Muscle layer of duodenum (tissue), 2 donors: ENCODE data around the gene COPS4.
A peak's percentile ranks its signal among the peaks of the same experiment; 100 is the strongest.
"Not testable (repeated sequence)": the region's sequence is repeated elsewhere in the genome, so short reads cannot be mapped to it uniquely, and the experiment has no call there.

ENCODE experiments used
- H3K27ac ChIP-seq: one replicate; pipeline ENCODE4 v1.7.0; 2013; ENCODE audit warnings: mild to moderate bottlenecking, low read length
- H3K27me3 ChIP-seq: one replicate; pipeline ENCODE4 v1.7.0; 2013; ENCODE audit warnings: low read depth, mild to moderate bottlenecking, control low read depth, low read length
- H3K36me3 ChIP-seq, 2 donors: one replicate each; pipeline ENCODE4 v1.7.0; 2013; ENCODE audit warnings: low read length in 2 of 2, control low read depth in 1 of 2, mild to moderate bottlenecking in 1 of 2; ENCODE audit not compliant: insufficient read depth in 2 of 2, control insufficient read depth in 1 of 2
- H3K4me1 ChIP-seq, 2 donors: one replicate each; pipeline ENCODE4 v1.7.0; 2013; ENCODE audit warnings: low read length in 2 of 2, mild to moderate bottlenecking in 2 of 2, control low read depth in 1 of 2, moderate library complexity in 1 of 2; ENCODE audit not compliant: insufficient read depth in 2 of 2, control insufficient read depth in 1 of 2
- H3K4me3 ChIP-seq, 2 donors: one replicate each; pipeline ENCODE4 v1.7.0; 2013; ENCODE audit warnings: low read length in 2 of 2, low read depth in 1 of 2, mild to moderate bottlenecking in 1 of 2
- H3K9me3 ChIP-seq, 2 donors: one replicate each; pipeline ENCODE4 v1.7.0; 2013; ENCODE audit warnings: low read length in 2 of 2, control low read depth in 1 of 2, mild to moderate bottlenecking in 1 of 2; ENCODE audit not compliant: control insufficient read depth in 1 of 2
- donor health status: healthy.

Gene COPS4

GRCh38 chr4:83065266-83065665, 30.3 kb downstream of the COPS4 start:
- Histone ChIP-seq H3K9me3 (no peaks in the 10 kb centered on the region), H3K36me3 (peaks cover 43 to 54% of the 10 kb centered on the region in 2 donors), H3K4me3 (no peak overlapping the region), H3K4me1 (no peaks in the 10 kb centered on the region), H3K27ac (no peak overlapping the region), H3K27me3 (no peaks in the 10 kb centered on the region)

- Histone ChIP-seq H3K4me3 (no peak overlapping the region), H3K27me3 (no peaks in the 10 kb centered on the region), H3K36me3 (peaks cover 49 to 61% of the 10 kb centered on the region in 2 donors), H3K4me1 (no peaks in the 10 kb centered on the region), H3K9me3 (no peaks in the 10 kb centered on the region), H3K27ac (no peak overlapping the region)
Measured at GRCh38 chr4:83067058-83067639, 32.2 kb downstream of the COPS4 start.

DNA sequence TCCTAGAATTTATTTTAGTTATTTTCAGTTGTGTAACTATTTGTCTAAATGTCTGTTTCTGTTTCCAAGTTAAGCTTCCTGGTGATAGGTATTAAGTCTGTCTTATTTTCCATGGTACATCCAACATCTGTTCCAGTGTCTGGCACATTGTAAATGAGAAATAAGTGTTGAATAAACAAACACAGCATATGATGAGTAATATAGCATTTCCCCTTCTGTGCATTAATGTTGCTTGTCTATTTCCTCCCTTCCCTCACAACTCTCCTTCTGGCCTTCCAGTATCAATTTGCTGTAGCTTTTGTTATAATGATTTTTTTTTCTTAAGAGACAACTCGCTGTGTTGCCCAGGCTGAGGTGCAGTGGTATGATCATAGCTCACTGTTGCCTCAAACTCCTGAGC, 36.1 kb downstream of the COPS4 start:
- H3K4me3 ChIP-seq: no peak overlapping the region
- no peaks in the 10 kb centered on the region for H3K9me3 ChIP-seq
- no peak overlapping the region for H3K27ac ChIP-seq
- no peaks in the 10 kb centered on the region for H3K27me3 ChIP-seq
- H3K36me3 ChIP-seq: peaks cover 46 to 47% of the 10 kb centered on the region in 2 donors
- H3K4me1 ChIP-seq: peaks cover 0 to 5% of the 10 kb centered on the region in 2 donors

DNA sequence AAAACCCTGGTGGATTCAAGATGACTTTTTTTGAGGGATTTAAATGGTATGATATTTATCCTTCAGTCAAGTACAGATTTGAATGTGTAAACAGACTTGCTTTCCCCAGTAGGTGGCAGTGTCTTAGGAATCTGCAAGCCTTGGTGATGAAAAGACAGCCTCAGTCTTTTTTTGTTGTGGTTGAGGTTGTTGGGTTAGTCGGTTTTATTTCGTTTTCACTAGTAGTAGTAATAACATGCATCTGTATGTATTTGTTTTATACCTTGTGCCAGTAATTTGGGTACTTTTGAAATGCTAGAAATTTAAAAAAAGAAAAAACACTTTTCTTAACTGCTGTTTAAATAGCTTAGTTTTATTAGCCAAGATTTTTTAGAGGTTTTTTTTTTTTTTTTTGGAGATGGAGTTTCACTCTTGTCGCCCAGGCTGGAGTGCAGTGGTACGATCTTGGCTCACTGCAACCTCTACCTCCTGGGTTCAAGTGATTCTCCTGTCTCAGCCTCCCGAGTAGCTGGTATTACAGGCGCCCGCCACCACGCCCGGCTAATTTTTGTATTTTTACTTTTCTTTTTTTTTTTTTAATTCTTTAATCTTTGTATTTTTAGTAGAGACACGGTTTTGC, 39.2 kb downstream of the COPS4 start:
- H3K27me3 ChIP-seq: no peaks in the 10 kb centered on the region
- no peaks in the 10 kb centered on the region for H3K9me3 ChIP-seq
- H3K36me3 ChIP-seq: peaks cover 31 to 35% of the 10 kb centered on the region in 2 donors
- H3K4me3 ChIP-seq: no peak overlapping the region
- H3K27ac ChIP-seq: no peak overlapping the region
- H3K4me1 ChIP-seq: peaks cover 0 to 9% of the 10 kb centered on the region in 2 donors

DNA sequence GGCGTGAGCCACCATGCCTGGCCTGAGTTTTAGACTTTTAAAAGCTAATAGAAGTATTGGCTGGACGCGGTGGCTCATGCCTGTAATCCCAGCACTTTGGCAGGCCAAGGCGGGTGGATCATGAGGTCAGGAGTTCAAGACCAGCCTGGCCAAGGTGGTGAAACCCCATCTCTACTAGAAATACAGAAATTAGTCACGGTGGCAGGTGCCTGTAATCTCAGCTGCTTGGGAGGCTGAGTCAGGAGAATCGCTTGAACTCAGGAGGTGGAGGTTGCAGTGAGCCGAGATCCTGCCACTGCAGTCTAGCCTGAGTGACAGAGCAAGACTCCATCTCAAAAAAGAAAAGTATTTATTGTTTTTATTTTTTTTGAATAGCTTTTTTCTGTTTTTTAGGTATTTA, 39.8 kb downstream of the COPS4 start:
- not testable (repeated sequence) for H3K27me3 ChIP-seq, H3K4me1 ChIP-seq, H3K27ac ChIP-seq, H3K4me3 ChIP-seq, H3K9me3 ChIP-seq
- peaks cover 28 to 33% of the 10 kb centered on the region in 2 donors for H3K36me3 ChIP-seq

- Histone ChIP-seq H3K4me1 (peaks cover 0 to 9% of the 10 kb centered on the region in 2 donors), H3K36me3 (peaks cover 21 to 28% of the 10 kb centered on the region in 2 donors), H3K4me3 (no peak overlapping the region), H3K27ac (peak overlapping the region; percentile 24), H3K9me3 (no peaks in the 10 kb centered on the region), H3K27me3 (no peaks in the 10 kb centered on the region)
Measured at GRCh38 chr4:83075311-83076095, 40.5 kb downstream of the COPS4 start.

- Histone ChIP-seq H3K9me3 (no peaks in the 10 kb centered on the region), H3K27me3 (no peaks in the 10 kb centered on the region), H3K36me3 (peaks cover 5 to 9% of the 10 kb centered on the region in 2 donors), H3K4me3 (no peak overlapping the region), H3K27ac (no peak overlapping the region), H3K4me1 (peaks cover 0 to 9% of the 10 kb centered on the region in 2 donors)
Measured at GRCh38 chr4:83080561-83080960, 45.6 kb downstream of the COPS4 start.

- Histone ChIP-seq H3K4me1 (no peaks in the 10 kb centered on the region), H3K9me3 (no peaks in the 10 kb centered on the region), H3K27me3 (no peaks in the 10 kb centered on the region), H3K4me3 (no peak overlapping the region), H3K36me3 (no peaks in the 10 kb centered on the region), H3K27ac (no peak overlapping the region)
Measured at GRCh38 chr4:83082777-83083176, 47.8 kb downstream of the COPS4 start.

DNA sequence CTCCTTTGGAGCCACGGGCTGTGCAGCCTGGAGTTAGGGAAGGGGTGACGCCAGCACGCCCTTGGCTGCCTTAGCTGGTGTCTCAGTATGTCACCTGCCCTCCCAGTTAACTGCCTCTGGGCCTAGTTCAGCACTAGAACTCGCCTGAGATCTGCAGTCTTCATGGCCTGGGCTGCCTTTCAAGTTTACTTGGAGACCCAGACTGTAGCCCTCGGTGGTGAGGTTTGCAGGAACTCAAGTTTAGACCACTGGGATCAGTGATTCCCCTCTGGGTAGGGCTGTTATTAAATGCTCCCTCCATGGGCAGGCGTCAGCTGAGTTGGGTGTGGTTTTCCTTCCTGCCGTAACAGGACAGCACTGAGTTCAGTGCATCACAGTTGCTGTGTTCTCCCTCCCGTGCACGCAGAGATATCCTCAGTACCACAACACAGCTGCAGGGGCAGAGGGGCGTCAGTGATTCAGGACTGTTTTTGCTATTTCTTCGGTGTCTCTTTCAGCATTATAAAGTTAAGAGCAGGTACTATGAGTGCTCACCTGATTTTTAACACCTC, 49.0 kb downstream of the COPS4 start:
- Histone ChIP-seq H3K4me3 (no peak overlapping the region), H3K4me1 (no peaks in the 10 kb centered on the region), H3K27me3 (no peaks in the 10 kb centered on the region), H3K36me3 (no peaks in the 10 kb centered on the region), H3K27ac (no peak overlapping the region), H3K9me3 (no peaks in the 10 kb centered on the region)

- H3K36me3 ChIP-seq, H3K4me1 ChIP-seq, H3K27ac ChIP-seq, H3K27me3 ChIP-seq, H3K4me3 ChIP-seq, H3K9me3 ChIP-seq: not testable (repeated sequence)
Measured at GRCh38 chr4:83084956-83085355, 50.0 kb downstream of the COPS4 start.

DNA sequence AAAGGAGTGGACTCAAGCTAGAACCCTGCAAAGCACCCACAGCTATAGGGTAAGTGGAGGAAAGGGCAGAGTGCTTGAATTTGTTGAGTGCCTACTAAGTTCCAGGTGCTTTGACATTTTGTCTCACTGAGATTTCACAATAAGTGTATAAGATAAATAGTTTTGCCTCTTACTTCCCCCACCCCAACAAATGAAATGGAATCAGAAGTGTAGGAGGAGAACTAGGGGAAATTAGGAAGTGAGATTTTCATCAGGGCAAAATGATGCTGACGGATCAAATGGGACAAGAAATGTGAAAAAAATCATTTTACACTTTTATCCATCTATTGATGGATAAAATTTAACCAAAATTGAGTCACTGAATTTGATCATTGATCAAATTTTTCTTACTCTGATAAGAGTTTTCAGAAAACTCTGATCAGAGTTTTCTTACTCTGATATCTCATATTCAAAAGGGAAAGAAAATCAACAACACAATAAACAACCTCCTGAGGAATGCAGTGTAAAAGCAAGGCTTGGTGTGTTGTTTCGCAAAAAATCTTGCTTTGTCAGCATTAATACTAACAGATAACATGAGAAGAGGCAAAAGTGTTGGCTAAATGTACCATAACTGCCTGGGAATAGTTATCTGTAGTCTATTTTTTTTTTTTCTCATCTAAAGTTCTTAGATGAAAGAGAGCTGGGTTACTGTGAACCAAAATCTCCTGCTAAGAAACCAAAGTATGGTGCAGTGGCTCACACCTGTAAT, 54.6 kb downstream of the COPS4 start:
- Histone ChIP-seq H3K4me1 (no peaks in the 10 kb centered on the region), H3K27me3 (no peaks in the 10 kb centered on the region), H3K36me3 (no peaks in the 10 kb centered on the region), H3K27ac (no peak overlapping the region), H3K4me3 (no peak overlapping the region), H3K9me3 (no peaks in the 10 kb centered on the region)
